HepG2 (cell line): ENCODE measurements around the gene INTS14. TPM values are rescaled to one million over a fixed set of nuclear protein-coding genes. Genes with fewer than 3 reads are reported as not detected.

Source experiments
- CHCHD3 ChIP-seq: sonication (generic); formaldehyde crosslinking; IDR thresholded peaks from 2 replicates; pipeline ENCODE4 v1.8.0; 2022; ENCODE audit warnings: mild to moderate bottlenecking, missing genetic modification reagents, moderate library complexity
- FOXA3 ChIP-seq: IDR thresholded peaks from 2 replicates; pipeline ENCODE4 v1.6.1; 2016; ENCODE audit warnings: missing genetic modification reagents, missing compliant biosample characterization
- MTA3 ChIP-seq: sonication (generic); formaldehyde crosslinking; IDR thresholded peaks from 2 replicates; pipeline ENCODE4 v1.4.0; 2020; ENCODE audit warnings: missing genetic modification reagents
- MXI1 ChIP-seq: IDR thresholded peaks from 3 replicates; pipeline ENCODE4 v1.6.1; 2012; ENCODE audit warnings: low read depth, low read length, inconsistent platforms, borderline replicate concordance
- PAX8 ChIP-seq: sonication (generic); formaldehyde crosslinking; IDR thresholded peaks from 2 replicates; pipeline ENCODE4 v1.8.0; 2022; ENCODE audit warnings: mild to moderate bottlenecking, missing genetic modification reagents, borderline replicate concordance
- PHF8 ChIP-seq: sonication (generic); formaldehyde crosslinking; IDR thresholded peaks from 2 replicates; pipeline ENCODE4 v1.5.0; 2020; ENCODE audit warnings: missing genetic modification reagents
- ZNF441 ChIP-seq: sonication (generic); formaldehyde crosslinking; IDR thresholded peaks from 2 replicates; pipeline ENCODE4 v1.7.0; 2021; ENCODE audit warnings: missing genetic modification reagents, borderline replicate concordance
- ZNF724P ChIP-seq: sonication (generic); formaldehyde crosslinking; IDR thresholded peaks from 2 replicates; pipeline ENCODE4 v1.8.0; 2022; ENCODE audit warnings: missing genetic modification reagents, borderline replicate concordance
- ZNF777 ChIP-seq: sonication (generic); formaldehyde crosslinking; IDR thresholded peaks from 2 replicates; pipeline ENCODE4 v1.4.0; 2020; ENCODE audit warnings: missing genetic modification reagents
- polyA plus RNA-seq, 8 experiments: library from polyadenylated mRNA; depleted of rRNA in 3 of 8; stranded (reverse) in 7 of 8; unstranded in 1 of 8; fragments of >200 nt; fragmentation: Illumina TruSeq in 4 of 8; extraction: Trizol in 4 of 8; gene quantifications; 2 replicates each; pipeline versions ENCODE4 v1.2.1 to v1.2.3, GENCODE V29; 2011 to 2016; ENCODE audit warnings: low read depth in 4 of 8, missing spikeins in 1 of 8, mixed read lengths in 1 of 8; ENCODE audit not compliant: insufficient read depth in 1 of 8
- total RNA-seq, 5 experiments: library from RNA; depleted of rRNA; stranded (reverse); fragments of >200 nt; fragmentation: Illumina TruSeq; extraction: Trizol; gene quantifications; 2 replicates each; pipeline ENCODE4 v1.2.3, GENCODE V29; 2016; ENCODE audit warnings: low read depth in 1 of 5
- TF ChIP-seq, protein P1 (sequence below): sonication (generic); formaldehyde crosslinking; IDR thresholded peaks from 2 replicates; pipeline ENCODE4 v1.4.0; 2020; ENCODE audit warnings: mild to moderate bottlenecking, missing genetic modification reagents
- TF ChIP-seq, protein P2 (sequence below): sonication (generic); formaldehyde crosslinking; IDR thresholded peaks from 2 replicates; pipeline ENCODE4 v1.5.1; 2020; ENCODE audit warnings: mild to moderate bottlenecking, missing genetic modification reagents, borderline replicate concordance
- TF ChIP-seq, protein P3 (sequence below): sonication (generic); formaldehyde crosslinking; IDR thresholded peaks from 2 replicates; pipeline ENCODE4 v1.9.0; 2021; ENCODE audit warnings: missing genetic modification reagents, borderline replicate concordance
- TF ChIP-seq, protein P4 (sequence below): sonication (generic); formaldehyde crosslinking; IDR thresholded peaks from 2 replicates; pipeline ENCODE4 v1.5.1; 2020; ENCODE audit warnings: mild to moderate bottlenecking, missing genetic modification reagents, moderate library complexity
- TF ChIP-seq, protein P5 (sequence below): sonication (generic); formaldehyde crosslinking; IDR thresholded peaks from 2 replicates; pipeline ENCODE4 v1.5.1; 2020; ENCODE audit warnings: missing genetic modification reagents, mild to moderate bottlenecking, borderline replicate concordance
- TF ChIP-seq, protein P6 (sequence below), 2 experiments: IDR thresholded peaks; 2 replicates each; pipeline ENCODE4 v1.6.1; 2011 to 2012; ENCODE audit warnings: low read length in 2 of 2, borderline replicate concordance in 1 of 2, low read depth in 1 of 2, mild to moderate bottlenecking in 1 of 2, moderate library complexity in 1 of 2

Gene INTS14
- total and polyA plus RNA-seq, 2 of the 13 experiments (the other 11 are each of a cell fraction or from before 2014, with no cell fraction given): 41.4 to 52.0 TPM

DNA sequence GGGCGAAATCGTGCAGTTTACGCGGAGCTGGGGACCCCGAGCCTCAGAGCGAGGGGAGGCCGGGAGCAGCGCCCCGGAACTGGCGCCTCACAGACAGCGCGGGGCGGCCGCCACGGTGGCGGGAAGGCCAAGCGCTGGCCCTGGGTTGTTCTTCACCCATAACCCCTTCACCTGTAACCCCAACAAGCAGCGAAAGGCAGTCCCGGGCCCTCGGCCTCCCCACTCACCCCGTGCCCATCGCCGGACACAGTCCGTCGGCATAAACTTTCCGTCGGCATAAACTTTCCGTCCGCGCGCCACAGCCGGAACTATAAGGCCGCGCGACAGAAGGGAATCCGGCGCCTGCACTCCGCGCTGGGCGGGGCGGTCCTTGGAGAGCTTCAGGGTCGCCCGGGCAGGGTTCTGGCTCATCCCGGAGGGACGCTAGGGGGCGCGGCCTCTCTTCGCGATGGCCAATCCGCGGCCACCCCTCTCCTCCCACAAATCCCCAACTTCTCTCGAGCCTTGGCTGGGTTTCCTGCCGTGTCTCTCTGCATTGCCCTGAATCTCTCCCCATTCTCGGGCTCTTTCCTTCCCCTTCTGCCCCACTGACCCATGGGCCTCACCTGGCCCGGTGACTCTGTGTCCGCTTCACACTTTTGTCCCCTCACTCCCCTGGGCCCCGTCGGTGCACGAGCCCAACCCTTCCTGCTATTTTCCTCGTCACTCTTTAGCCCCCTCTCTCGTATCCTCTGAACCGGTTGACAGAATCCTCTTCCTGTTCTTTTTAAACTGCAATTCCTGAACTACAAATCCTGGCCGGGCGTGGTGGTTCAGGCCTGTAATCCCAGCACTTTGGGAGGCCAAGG, at the start of gene INTS14 (continued):
- TF ChIP-seq, protein P1, sequence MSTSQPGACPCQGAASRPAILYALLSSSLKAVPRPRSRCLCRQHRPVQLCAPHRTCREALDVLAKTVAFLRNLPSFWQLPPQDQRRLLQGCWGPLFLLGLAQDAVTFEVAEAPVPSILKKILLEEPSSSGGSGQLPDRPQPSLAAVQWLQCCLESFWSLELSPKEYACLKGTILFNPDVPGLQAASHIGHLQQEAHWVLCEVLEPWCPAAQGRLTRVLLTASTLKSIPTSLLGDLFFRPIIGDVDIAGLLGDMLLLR (CRISPR knock-in tag): no peak; the same call in 1 of the 2 replicates
- peak; percentile 76; the same call in 1 of the 3 replicates for TF ChIP-seq MXI1
- peak; percentile 63 for TF ChIP-seq FOXA3
- peak; percentile 97 for TF ChIP-seq PHF8 (CRISPR knock-in tag)
- peak; percentile 70 for TF ChIP-seq ZNF777 (CRISPR knock-in tag)
- TF ChIP-seq, protein P2, sequence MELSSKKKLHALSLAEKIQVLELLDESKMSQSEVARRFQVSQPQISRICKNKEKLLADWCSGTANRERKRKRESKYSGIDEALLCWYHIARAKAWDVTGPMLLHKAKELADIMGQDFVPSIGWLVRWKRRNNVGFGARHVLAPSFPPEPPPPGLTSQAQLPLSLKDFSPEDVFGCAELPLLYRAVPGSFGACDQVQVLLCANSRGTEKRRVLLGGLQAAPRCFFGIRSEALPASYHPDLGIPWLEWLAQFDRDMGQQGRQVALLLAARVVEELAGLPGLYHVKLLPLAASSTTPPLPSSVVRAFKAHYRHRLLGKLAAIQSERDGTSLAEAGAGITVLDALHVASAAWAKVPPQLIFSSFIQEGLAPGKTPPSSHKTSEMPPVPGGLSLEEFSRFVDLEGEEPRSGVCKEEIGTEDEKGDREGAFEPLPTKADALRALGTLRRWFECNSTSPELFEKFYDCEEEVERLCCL (CRISPR knock-in tag): no peak
- no peak for TF ChIP-seq CHCHD3
- TF ChIP-seq ZNF724P (CRISPR knock-in tag): peak; percentile 88; the same call in 1 of the 2 replicates
- TF ChIP-seq ZNF441 (CRISPR knock-in tag): peak; percentile 97
- TF ChIP-seq, protein P3, sequence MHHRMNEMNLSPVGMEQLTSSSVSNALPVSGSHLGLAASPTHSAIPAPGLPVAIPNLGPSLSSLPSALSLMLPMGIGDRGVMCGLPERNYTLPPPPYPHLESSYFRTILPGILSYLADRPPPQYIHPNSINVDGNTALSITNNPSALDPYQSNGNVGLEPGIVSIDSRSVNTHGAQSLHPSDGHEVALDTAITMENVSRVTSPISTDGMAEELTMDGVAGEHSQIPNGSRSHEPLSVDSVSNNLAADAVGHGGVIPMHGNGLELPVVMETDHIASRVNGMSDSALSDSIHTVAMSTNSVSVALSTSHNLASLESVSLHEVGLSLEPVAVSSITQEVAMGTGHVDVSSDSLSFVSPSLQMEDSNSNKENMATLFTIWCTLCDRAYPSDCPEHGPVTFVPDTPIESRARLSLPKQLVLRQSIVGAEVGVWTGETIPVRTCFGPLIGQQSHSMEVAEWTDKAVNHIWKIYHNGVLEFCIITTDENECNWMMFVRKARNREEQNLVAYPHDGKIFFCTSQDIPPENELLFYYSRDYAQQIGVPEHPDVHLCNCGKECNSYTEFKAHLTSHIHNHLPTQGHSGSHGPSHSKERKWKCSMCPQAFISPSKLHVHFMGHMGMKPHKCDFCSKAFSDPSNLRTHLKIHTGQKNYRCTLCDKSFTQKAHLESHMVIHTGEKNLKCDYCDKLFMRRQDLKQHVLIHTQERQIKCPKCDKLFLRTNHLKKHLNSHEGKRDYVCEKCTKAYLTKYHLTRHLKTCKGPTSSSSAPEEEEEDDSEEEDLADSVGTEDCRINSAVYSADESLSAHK (CRISPR knock-in tag): 0 out of 2 replicates have a peak, but pooled peaks have one; percentile 57
- TF ChIP-seq, protein P4, sequence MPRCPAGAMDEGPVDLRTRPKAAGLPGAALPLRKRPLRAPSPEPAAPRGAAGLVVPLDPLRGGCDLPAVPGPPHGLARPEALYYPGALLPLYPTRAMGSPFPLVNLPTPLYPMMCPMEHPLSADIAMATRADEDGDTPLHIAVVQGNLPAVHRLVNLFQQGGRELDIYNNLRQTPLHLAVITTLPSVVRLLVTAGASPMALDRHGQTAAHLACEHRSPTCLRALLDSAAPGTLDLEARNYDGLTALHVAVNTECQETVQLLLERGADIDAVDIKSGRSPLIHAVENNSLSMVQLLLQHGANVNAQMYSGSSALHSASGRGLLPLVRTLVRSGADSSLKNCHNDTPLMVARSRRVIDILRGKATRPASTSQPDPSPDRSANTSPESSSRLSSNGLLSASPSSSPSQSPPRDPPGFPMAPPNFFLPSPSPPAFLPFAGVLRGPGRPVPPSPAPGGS (CRISPR knock-in tag): peak; percentile 78
- TF ChIP-seq, protein P5, sequence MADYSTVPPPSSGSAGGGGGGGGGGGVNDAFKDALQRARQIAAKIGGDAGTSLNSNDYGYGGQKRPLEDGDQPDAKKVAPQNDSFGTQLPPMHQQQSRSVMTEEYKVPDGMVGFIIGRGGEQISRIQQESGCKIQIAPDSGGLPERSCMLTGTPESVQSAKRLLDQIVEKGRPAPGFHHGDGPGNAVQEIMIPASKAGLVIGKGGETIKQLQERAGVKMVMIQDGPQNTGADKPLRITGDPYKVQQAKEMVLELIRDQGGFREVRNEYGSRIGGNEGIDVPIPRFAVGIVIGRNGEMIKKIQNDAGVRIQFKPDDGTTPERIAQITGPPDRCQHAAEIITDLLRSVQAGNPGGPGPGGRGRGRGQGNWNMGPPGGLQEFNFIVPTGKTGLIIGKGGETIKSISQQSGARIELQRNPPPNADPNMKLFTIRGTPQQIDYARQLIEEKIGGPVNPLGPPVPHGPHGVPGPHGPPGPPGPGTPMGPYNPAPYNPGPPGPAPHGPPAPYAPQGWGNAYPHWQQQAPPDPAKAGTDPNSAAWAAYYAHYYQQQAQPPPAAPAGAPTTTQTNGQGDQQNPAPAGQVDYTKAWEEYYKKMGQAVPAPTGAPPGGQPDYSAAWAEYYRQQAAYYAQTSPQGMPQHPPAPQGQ (CRISPR knock-in tag): no peak; the same call in 1 of the 2 replicates
- TF ChIP-seq MTA3 (CRISPR knock-in tag): no peak
- TF ChIP-seq PAX8: peak; percentile 83; the same call in 1 of the 2 replicates
- TF ChIP-seq, protein P6, sequence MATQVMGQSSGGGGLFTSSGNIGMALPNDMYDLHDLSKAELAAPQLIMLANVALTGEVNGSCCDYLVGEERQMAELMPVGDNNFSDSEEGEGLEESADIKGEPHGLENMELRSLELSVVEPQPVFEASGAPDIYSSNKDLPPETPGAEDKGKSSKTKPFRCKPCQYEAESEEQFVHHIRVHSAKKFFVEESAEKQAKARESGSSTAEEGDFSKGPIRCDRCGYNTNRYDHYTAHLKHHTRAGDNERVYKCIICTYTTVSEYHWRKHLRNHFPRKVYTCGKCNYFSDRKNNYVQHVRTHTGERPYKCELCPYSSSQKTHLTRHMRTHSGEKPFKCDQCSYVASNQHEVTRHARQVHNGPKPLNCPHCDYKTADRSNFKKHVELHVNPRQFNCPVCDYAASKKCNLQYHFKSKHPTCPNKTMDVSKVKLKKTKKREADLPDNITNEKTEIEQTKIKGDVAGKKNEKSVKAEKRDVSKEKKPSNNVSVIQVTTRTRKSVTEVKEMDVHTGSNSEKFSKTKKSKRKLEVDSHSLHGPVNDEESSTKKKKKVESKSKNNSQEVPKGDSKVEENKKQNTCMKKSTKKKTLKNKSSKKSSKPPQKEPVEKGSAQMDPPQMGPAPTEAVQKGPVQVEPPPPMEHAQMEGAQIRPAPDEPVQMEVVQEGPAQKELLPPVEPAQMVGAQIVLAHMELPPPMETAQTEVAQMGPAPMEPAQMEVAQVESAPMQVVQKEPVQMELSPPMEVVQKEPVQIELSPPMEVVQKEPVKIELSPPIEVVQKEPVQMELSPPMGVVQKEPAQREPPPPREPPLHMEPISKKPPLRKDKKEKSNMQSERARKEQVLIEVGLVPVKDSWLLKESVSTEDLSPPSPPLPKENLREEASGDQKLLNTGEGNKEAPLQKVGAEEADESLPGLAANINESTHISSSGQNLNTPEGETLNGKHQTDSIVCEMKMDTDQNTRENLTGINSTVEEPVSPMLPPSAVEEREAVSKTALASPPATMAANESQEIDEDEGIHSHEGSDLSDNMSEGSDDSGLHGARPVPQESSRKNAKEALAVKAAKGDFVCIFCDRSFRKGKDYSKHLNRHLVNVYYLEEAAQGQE (IDR thresholded peaks at IDR 0.05; ENCODE audit: borderline replicate concordance in 1 of 2, low read depth in 1 of 2, low read length in 2 of 2): peak in 1 of 2 experiments; percentile 38; a peak in 1 of 4 replicates
